GM19452 (cell line): Measurements from ENCODE around the gene GPR137.

Experiments
- ATAC-seq: cut with Tn5 transposase; IDR thresholded peaks from one replicate; pipeline ENCODE4 v1.9.1; 2021; ENCODE audit not compliant: unreplicated experiment

GPR137 gene

GRCh38 chr11:64284048-64284961 is 1.3 kb upstream of the GPR137 start, which contains the start of gene BAD:
Gene BAD (minus strand): TSS chr11:64284665. CDS start chr11:64284368, 297 bp downstream.
- peak; percentile 60 for ATAC-seq

- ATAC-seq, result no peak
Measured at GRCh38 chr11:64285885-64286800, 495 bp downstream of the GPR137 start.

- ATAC-seq, result no peak
Measured at GRCh38 chr11:64286801-64287159, 1.1 kb downstream of the GPR137 start.

GRCh38 chr11:64287676-64288352 is 2.2 kb downstream of the GPR137 start:
- ATAC-seq, result no peak

- ATAC-seq, result no peak
Measured at GRCh38 chr11:64288353-64288750, 2.7 kb downstream of the GPR137 start.

- no peak for ATAC-seq
Measured at GRCh38 chr11:64289002-64289564, 3.4 kb downstream of the GPR137 start.

- no peak for ATAC-seq
Measured at GRCh38 chr11:64290352-64291261, 5.0 kb downstream of the GPR137 start.

- ATAC-seq, result no peak
Measured at GRCh38 chr11:64291262-64291751, 5.7 kb downstream of the GPR137 start, which contains the start of gene KCNK4. Gene KCNK4 (plus strand): TSS chr11:64291302. CDS start chr11:64293019, 1,717 bp downstream.

- ATAC-seq, result no peak
Measured at GRCh38 chr11:64291752-64292459, 6.3 kb downstream of the GPR137 start.

GRCh38 chr11:64292460-64293254 is 7.0 kb downstream of the GPR137 start:
- ATAC-seq, result no peak

GRCh38 chr11:64294774-64295173 is 9.1 kb downstream of the GPR137 start:
- ATAC-seq, result no peak

- no peak for ATAC-seq
Measured at GRCh38 chr11:64295760-64296159, 10.1 kb downstream of the GPR137 start.

- ATAC-seq, result no peak
Measured at GRCh38 chr11:64296236-64296635, 10.6 kb downstream of the GPR137 start.

- no peak for ATAC-seq
Measured at GRCh38 chr11:64296830-64297698, 11.4 kb downstream of the GPR137 start.

- no peak for ATAC-seq
Measured at GRCh38 chr11:64297699-64298358, 12.2 kb downstream of the GPR137 start.
